NCI-H1105 treated with DMSO at 0.1 percent for 48 hours (cell line): ENCODE results near the gene TSR3.
A peak's percentile ranks its signal among the peaks of the same experiment; 100 is the strongest.

Experiments used
- DNase-seq: peaks from one replicate; lab custom pipeline; 2025; lab: John Stamatoyannopoulos, UW

Gene TSR3

DNA sequence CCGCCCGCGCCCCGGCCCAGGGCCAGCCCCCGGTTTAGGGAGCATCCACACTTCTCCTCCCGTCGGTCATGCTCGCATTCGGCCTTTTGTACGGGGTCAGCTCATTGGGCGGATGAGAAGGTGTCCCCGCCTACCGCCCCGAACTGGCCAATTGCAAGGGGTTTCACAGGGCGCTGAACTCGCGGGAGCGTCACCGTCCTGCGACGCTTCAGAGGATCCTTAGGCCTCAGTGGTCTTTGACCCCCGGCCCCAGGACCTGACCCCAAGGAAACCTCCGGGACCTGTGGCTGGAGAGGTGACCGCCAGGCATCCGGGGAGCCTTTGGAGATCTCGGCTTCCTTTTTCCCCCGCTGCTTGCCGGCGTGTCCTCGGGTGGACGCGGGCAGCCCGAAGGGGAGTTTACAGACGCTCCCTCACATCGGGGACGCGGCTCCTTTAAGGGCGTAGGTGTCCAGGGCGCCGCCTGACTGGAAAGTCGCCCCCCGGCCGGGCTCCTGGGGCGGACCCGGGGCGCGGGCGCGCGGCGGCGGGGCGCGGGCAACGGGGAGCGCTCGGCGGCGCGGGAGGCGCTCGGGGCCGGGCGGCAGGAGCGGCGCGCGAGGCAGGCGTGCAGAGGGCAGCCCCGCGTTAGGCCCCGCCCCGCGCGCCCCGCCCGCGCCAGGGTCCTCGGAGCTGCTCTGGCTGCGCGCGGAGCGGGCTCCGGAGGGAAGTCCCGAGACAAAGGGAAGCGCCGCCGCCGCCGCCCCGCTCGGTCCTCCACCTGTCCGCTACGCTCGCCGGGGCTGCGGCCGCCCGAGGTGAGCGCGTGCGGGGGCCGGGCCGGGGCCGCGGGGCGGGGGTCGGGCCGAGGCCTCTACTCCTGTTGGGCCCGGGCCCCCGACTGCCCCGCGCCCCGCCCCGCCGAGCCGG is 42.4 kb downstream of the TSR3 start, which contains the start of gene UBE2I:
Gene UBE2I, plus strand, starts transcription at position 660 of the 909 bp plus-strand sequence. CDS start 4,395 bp downstream, outside the sequence.
- peak; percentile 80 for DNase-seq

DNA sequence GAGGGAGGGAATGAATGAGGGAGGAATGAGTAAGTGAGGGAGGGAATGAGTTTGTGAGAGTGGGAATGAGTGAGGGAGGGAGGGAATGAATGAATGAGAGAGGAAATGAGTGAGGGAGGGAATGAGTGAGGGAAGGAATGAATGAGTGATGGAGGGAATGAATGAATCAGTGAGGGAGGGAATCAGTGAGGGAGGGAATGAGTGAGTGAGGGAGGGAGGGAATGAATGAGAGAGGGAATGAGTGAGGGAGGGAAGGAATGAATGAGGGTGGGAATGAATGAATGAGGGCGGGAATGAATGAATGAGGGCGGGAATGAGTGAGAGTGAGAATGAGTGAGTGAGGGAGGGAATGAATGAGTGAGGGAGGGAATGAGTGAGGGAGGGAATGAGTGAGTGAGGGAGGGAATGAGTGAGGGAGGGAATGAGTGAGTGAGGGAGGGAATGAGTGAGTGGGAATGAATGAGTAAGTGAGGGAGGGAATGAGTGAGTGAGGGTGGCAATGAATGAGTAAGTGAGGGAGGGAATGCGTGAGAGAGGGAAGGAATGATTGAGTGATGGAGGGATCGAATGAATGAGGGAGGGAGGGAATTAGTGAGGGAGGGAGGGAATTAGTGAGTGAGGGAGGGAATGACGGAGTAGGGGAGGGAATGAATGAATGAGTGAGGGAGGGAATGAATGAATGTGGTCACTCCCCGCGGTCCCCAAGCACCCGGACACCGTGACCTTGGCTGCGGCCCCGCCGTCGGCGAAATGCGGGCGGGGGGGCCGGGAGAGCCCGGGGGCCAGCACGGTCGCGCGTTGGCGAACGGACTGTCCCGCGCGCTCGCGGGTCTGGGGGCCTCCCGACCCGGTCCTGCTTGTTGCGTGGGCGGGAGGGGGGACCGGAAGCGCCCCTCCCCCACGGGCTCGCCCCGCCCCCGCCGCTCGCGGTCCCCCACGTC is 43.4 kb downstream of the TSR3 start:
- no peak for DNase-seq

DNA sequence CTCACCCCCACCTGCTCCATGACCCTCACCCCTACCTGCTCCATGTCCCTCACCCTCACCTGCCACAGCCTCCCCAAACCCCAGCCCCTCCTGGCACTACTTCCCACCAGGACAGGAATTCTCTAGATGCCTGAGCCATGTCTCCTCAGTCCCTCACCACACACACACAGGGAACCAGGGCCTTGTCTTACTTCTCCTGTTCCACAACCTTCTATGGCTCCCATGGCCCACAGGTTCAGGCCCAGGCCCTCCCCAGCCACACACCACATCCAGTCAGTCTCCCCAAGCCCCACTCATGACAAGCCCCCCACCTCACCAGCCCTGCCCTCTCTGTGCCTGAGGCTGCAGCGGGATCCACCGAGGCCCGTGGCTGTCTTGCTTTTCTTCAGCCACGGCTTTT is 45.3 kb downstream of the TSR3 start:
- no peak for DNase-seq

DNA sequence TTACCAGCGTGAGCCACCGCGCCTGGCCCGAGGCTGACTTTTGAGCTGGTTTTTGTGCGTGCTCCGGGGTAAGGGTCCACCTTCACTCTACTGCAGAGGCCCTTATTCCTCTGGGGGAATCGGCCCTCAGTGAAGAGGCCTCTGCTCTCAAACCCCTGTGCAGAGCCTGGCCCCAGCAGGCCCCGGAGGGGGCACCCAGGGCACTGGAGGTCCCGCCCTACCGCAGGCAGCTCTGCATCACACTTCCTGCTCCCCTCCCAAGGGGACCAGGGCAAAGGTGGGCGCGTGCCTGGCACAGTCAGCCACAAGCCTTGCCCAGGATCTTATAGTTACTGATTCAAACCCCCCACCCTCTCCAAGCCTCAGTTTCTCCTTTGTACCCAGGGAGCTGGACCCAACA is 45.9 kb downstream of the TSR3 start:
- DNase-seq = no peak

DNA sequence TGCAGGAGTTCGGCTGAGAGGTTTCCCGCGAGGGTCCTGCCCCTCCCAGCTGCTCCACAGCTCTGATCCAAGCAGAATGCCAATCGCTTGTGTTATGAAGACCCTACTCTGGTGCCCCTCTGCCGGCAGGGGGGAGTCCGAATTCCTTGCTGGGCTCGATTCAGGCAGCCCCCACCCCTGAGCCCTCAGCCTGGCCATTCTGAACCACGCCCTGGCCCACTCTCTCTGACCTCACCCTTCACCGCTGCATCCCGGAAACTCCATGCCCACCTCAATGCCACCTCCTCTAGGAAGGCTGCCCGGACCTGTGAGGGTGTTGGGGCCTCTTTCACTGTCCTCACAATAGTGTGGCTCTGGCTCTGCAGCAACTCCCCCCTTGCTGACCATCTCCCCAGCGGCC is 50.1 kb downstream of the TSR3 start:
- DNase-seq = no peak

DNA sequence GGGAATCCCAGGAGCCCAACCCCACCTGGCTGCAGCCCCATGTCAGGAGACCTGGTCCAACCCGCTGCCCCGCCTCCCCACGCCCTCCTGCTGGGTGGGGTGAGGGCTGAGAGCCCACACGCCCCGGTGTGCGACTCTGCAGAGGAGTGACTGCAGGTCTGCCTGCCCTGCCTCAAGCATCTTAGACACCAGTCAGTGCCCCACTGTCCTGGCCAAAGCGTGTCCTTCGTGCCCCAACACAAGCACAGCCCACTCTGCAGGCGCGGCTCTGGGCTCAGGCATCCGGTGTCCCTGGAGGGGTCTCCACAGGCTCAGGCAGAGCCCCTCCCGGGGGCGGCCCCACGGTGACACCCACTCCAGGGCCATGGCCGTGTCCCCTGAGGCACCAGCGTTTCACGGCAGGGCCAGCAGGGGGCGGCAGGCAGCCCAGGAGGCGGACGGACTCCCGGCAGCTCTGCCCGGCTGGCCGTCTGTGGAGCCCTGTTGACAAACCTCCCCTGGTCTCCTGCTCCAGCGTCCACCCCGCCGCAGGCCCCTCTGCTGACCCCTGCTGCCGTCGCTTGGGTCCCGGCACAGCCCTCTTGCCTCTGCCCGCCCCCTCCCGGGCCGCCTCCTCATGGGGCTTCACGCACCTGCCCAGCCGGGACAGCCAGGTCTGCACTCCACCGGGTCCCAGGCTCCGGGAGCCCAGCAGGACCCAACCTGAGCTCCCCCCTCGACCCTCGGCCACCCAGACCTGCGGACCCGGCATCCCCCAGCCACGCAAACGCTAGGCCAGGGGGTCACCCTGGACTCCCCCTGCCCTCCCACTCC is 50.8 kb downstream of the TSR3 start:
- no peak for DNase-seq

DNA sequence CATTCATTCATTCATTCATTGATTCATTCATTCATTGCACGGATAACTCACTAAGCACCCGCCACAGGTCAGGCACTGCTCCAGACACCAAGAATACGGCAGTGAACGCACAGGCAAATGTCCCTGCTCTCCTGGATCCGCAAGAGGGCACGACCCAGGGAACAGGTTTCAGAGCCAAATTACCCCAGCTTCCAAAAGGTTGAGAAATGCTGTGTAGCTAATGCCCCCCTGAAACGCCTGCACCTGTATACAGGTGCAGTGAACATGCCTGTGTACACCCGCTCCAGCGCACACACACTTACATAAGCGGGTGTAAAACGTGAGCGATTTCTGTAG is 51.8 kb downstream of the TSR3 start:
- no peak for DNase-seq
